CD4-positive, alpha-beta T cell treated with Interferon gamma for 1 hour (primary cell): ENCODE measurements around the gene CSAG2.

ENCODE experiments used
- DNase-seq: peaks from one replicate; pipeline ENCODE4 v3.0.0-alpha.2; 2020

CSAG2 gene

GRCh38 chrX:152658302-152658701 lies 50.8 kb downstream of the CSAG2 start:
- DNase-seq, result no peak
